Transverse colon (tissue), 3 donors: ENCODE measurements around the gene AUNIP.

Source experiments
- CTCF ChIP-seq, 5 experiments: fragments of 200-600 bp in 3 of 5; fragments of 450-650 bp in 2 of 5; sonication (generic) in 3 of 5; IDR thresholded peaks; 1 replicate in 2 of 5; 2 replicates in 3 of 5; pipeline ENCODE4 v1.5.1; 2016 to 2017; ENCODE audit warnings: antibody characterized with exemption in 5 of 5, inconsistent platforms in 3 of 5, mild to moderate bottlenecking in 2 of 5, moderate library complexity in 1 of 5
- POLR2A ChIP-seq: fragments of 450-650 bp; IDR thresholded peaks from one replicate; pipeline ENCODE4 v1.6.1; 2016; ENCODE audit warnings: antibody characterized with exemption, mild to moderate bottlenecking, moderate library complexity

- TF ChIP-seq CTCF (IDR thresholded peaks at IDR 0.05) = no peak
- no peak for TF ChIP-seq POLR2A
These were observed 64.9 kb downstream of the AUNIP start for GRCh38 chr1:25794325-25794724.
